Fibroblast of lung (primary cell): Measurements from ENCODE around the gene TIAM2. TPM values are rescaled to one million over a fixed set of nuclear protein-coding genes. Genes with fewer than 3 reads are reported as not detected.

ENCODE experiments used
- DNase-seq, 2 donors: peaks; one replicate each; pipeline versions ENCODE4 v3.0.0 to v3.0.0-alpha.2; 2010; ENCODE audit warnings: low read depth in 2 of 2
- H2AFZ ChIP-seq: 2 replicates; pipeline ENCODE4 v1.5.1; 2012; ENCODE audit warnings: low read length, control low read depth, inconsistent platforms
- H3K27ac ChIP-seq: 2 replicates; pipeline ENCODE4 v1.5.1; 2011; ENCODE audit warnings: low read length, control low read depth; ENCODE audit not compliant: insufficient read depth
- H3K27me3 ChIP-seq: 2 replicates; pipeline ENCODE4 v1.5.1; 2011; ENCODE audit warnings: mild to moderate bottlenecking, low read length; ENCODE audit not compliant: control insufficient read depth, insufficient read depth
- H3K36me3 ChIP-seq: 2 replicates; pipeline ENCODE4 v1.5.1; 2011; ENCODE audit warnings: low read length; ENCODE audit not compliant: control insufficient read depth, insufficient read depth
- H3K4me1 ChIP-seq: 2 replicates; pipeline ENCODE4 v1.5.1; 2011; ENCODE audit warnings: low read length; ENCODE audit not compliant: control insufficient read depth, insufficient read depth; ENCODE audit errors: extremely low read depth
- H3K4me2 ChIP-seq: 2 replicates; pipeline ENCODE4 v1.5.1; 2011; ENCODE audit warnings: low read length, control low read depth; ENCODE audit not compliant: insufficient read depth; ENCODE audit errors: extremely low read depth
- H3K4me3 ChIP-seq, 4 experiments: fragments of 200-600 bp in 1 of 4; sonication (generic) in 1 of 4; replicated peaks in 1 of 4; 2 replicates each; pipeline ENCODE4 v1.5.1; 2011 to 2016; ENCODE audit warnings: low read length in 4 of 4, low read depth in 3 of 4, mild to moderate bottlenecking in 3 of 4, control low read depth in 2 of 4, inconsistent platforms in 1 of 4, mixed read lengths in 1 of 4; ENCODE audit not compliant: insufficient read depth in 1 of 4; ENCODE audit errors: control extremely low read depth in 1 of 4
- H3K79me2 ChIP-seq: 2 replicates; pipeline ENCODE4 v1.5.1; 2012; ENCODE audit warnings: mild to moderate bottlenecking, low read length, inconsistent platforms; ENCODE audit not compliant: control insufficient read depth, insufficient read depth
- H3K9ac ChIP-seq: 2 replicates; pipeline ENCODE4 v1.5.1; 2011; ENCODE audit warnings: mild to moderate bottlenecking, low read length, control low read depth; ENCODE audit not compliant: insufficient read depth
- H3K9me3 ChIP-seq: 2 replicates; pipeline ENCODE4 v1.5.1; 2012; ENCODE audit warnings: low read depth, low read length; ENCODE audit not compliant: control insufficient read depth, insufficient read depth
- H4K20me1 ChIP-seq: 2 replicates; pipeline ENCODE4 v1.5.1; 2011; ENCODE audit warnings: low read length; ENCODE audit not compliant: control insufficient read depth, insufficient read depth; ENCODE audit errors: extremely low read depth
- EZH2 ChIP-seq: IDR thresholded peaks from 2 replicates; pipeline ENCODE4 v1.5.1; 2012; ENCODE audit warnings: low read length, control low read depth, mild to moderate bottlenecking; ENCODE audit errors: missing control alignments
- polyA plus RNA-seq, 2 donors: library from polyadenylated mRNA; depleted of rRNA in 1 of 2; stranded (reverse) in 1 of 2; unstranded in 1 of 2; fragments of >200 nt; gene quantifications; 2 replicates each; pipeline ENCODE4 v1.2.1, GENCODE V29; 2011 to 2012; ENCODE audit warnings: missing spikeins in 1 of 2
- total RNA-seq: library from RNA; depleted of rRNA; stranded (reverse); fragments of >200 nt; gene quantifications from 2 replicates; pipeline ENCODE4 v1.2.1, GENCODE V29; 2014
- TF ChIP-seq, protein P1 (sequence below), 2 donors: IDR thresholded peaks in 1 of 2; conservative IDR thresholded peaks in 1 of 2; 1 replicate in 1 of 2; 2 replicates in 1 of 2; pipeline ENCODE4 v1.5.1; 2011 to 2012; ENCODE audit warnings: low read length in 2 of 2, control low read depth in 1 of 2, inconsistent platforms in 1 of 2, low read depth in 1 of 2, mild to moderate bottlenecking in 1 of 2

Gene TIAM2
- total and polyA plus RNA-seq, 2 donors (not counting 1 experiment from before 2014, with no cell fraction given) = 6.2 to 11.2 TPM

DNA sequence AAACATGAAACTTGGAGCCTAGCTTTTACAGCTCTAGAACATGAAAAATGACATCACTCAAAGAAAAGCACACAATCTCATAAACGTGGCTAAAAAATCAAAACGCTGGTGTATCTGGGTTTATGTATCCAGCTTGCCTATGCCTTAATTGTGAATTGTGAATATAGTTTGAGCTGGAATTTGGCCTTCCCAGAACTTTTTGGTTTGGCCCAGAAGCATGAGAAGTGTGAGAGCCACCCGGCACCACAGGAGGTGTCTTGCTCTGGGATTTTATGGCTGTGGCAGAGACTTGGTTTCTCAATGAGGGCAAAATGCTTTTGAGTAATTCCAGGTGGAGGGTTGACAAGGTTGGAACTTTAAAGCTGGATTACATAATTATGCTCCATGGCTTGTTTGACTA is 69.2 kb downstream of the TIAM2 start:
- Histone ChIP-seq H3K4me1 (no peaks in the 10 kb centered on the region), H3K4me3 (no peak overlapping the region), H3K9me3 (no peaks in the 10 kb centered on the region), H3K36me3 (no peaks in the 10 kb centered on the region), H3K27ac (no peak overlapping the region), H3K79me2 (no peaks in the 10 kb centered on the region), H2AFZ (no peak overlapping the region), H3K27me3 (no peaks in the 10 kb centered on the region), H3K4me2 (no peak overlapping the region), H4K20me1 (no peaks in the 10 kb centered on the region), H3K9ac (no peak overlapping the region)
- no peak for DNase-seq
- TF ChIP-seq, protein P1, sequence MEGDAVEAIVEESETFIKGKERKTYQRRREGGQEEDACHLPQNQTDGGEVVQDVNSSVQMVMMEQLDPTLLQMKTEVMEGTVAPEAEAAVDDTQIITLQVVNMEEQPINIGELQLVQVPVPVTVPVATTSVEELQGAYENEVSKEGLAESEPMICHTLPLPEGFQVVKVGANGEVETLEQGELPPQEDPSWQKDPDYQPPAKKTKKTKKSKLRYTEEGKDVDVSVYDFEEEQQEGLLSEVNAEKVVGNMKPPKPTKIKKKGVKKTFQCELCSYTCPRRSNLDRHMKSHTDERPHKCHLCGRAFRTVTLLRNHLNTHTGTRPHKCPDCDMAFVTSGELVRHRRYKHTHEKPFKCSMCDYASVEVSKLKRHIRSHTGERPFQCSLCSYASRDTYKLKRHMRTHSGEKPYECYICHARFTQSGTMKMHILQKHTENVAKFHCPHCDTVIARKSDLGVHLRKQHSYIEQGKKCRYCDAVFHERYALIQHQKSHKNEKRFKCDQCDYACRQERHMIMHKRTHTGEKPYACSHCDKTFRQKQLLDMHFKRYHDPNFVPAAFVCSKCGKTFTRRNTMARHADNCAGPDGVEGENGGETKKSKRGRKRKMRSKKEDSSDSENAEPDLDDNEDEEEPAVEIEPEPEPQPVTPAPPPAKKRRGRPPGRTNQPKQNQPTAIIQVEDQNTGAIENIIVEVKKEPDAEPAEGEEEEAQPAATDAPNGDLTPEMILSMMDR (conservative IDR thresholded peaks at IDR 0.05 in 1 of 2, IDR thresholded peaks at IDR 0.05 in 1 of 2; ENCODE audit: low read depth in 1 of 2, low read length in 2 of 2) = no peak
- no peak for TF ChIP-seq EZH2

GRCh38 chr6:155066361-155066760 is 71.2 kb downstream of the TIAM2 start:
- peak overlapping the region; percentile 68 for H2AFZ ChIP-seq
- no peaks in the 10 kb centered on the region for H3K36me3 ChIP-seq
- no peaks in the 10 kb centered on the region for H3K4me1 ChIP-seq
- no peaks in the 10 kb centered on the region for H3K9me3 ChIP-seq
- H3K4me3 ChIP-seq = no peak overlapping the region
- H3K4me2 ChIP-seq = no peak overlapping the region
- H3K9ac ChIP-seq = no peak overlapping the region
- no peaks in the 10 kb centered on the region for H4K20me1 ChIP-seq
- no peaks in the 10 kb centered on the region for H3K79me2 ChIP-seq
- TF ChIP-seq, protein P1 (conservative IDR thresholded peaks at IDR 0.05 in 1 of 2, IDR thresholded peaks at IDR 0.05 in 1 of 2; ENCODE audit: low read depth in 1 of 2, low read length in 2 of 2) = no peak
- no peak for TF ChIP-seq EZH2
- H3K27me3 ChIP-seq = no peaks in the 10 kb centered on the region
- H3K27ac ChIP-seq = no peak overlapping the region
- DNase-seq = peak; percentile 50 to 59

GRCh38 chr6:155066921-155067680 is 72.0 kb downstream of the TIAM2 start:
- no peaks in the 10 kb centered on the region for H3K4me1 ChIP-seq
- H3K4me3 ChIP-seq = no peak overlapping the region
- no peaks in the 10 kb centered on the region for H3K36me3 ChIP-seq
- TF ChIP-seq, protein P1 (conservative IDR thresholded peaks at IDR 0.05 in 1 of 2, IDR thresholded peaks at IDR 0.05 in 1 of 2; ENCODE audit: low read depth in 1 of 2, low read length in 2 of 2) = no peak
- no peak for TF ChIP-seq EZH2
- no peaks in the 10 kb centered on the region for H3K27me3 ChIP-seq
- H3K79me2 ChIP-seq = no peaks in the 10 kb centered on the region
- H3K4me2 ChIP-seq = peak overlapping the region; percentile 44
- DNase-seq = no peak
- H2AFZ ChIP-seq = no peak overlapping the region
- no peaks in the 10 kb centered on the region for H4K20me1 ChIP-seq
- H3K9me3 ChIP-seq = no peaks in the 10 kb centered on the region
- H3K27ac ChIP-seq = no peak overlapping the region
- H3K9ac ChIP-seq = no peak overlapping the region
